GM12891 (cell line): ENCODE measurements around the gene YEATS4.

ENCODE experiments used
- PAX5 ChIP-seq: IDR thresholded peaks from 2 replicates; pipeline ENCODE4 v1.6.1; 2011; ENCODE audit warnings: low read length, moderate library complexity, mild to moderate bottlenecking; ENCODE audit not compliant: insufficient read depth, severe bottlenecking
- POLR2A ChIP-seq: IDR thresholded peaks from 2 replicates; pipeline ENCODE4 v1.6.1; 2011; ENCODE audit warnings: low read depth, low read length, control low read depth
- POLR2AphosphoS5 ChIP-seq: IDR thresholded peaks from 2 replicates; pipeline ENCODE4 v1.6.1; 2011; ENCODE audit warnings: low read depth, low read length, control low read depth
- SPI1 ChIP-seq: IDR thresholded peaks from 2 replicates; pipeline ENCODE4 v1.6.1; 2011; ENCODE audit warnings: low read depth, low read length, control low read depth
- TAF1 ChIP-seq: IDR thresholded peaks from 2 replicates; pipeline ENCODE4 v1.6.1; 2011; ENCODE audit warnings: low read depth, low read length, control low read depth

- TF ChIP-seq POLR2A = no peak
- no peak for TF ChIP-seq POLR2AphosphoS5
- TF ChIP-seq SPI1 = no peak
- no peak for TF ChIP-seq PAX5
- TF ChIP-seq TAF1 = no peak
Observed at GRCh38 chr12:69342421-69342820, 17.1 kb upstream of the YEATS4 start.
